Measurements from ENCODE around the gene FNDC7. TPM values are rescaled to one million over a fixed set of nuclear protein-coding genes. Genes with fewer than 3 reads are reported as not detected.

Gene FNDC7
- total RNA-seq, 1 donor from 2014 or later = not detected

GRCh38 chr1:108734171-108734865 is 21.6 kb downstream of the FNDC7 start:
- H3K36me3 ChIP-seq = no peaks in the 10 kb centered on the region
- intact Hi-C loops (cut with DNase I) = no loop called here

GRCh38 chr1:108742253-108742652 is 29.5 kb downstream of the FNDC7 start:
- no peaks in the 10 kb centered on the region for H3K27me3 ChIP-seq
- no peak for TF ChIP-seq CTCF (IDR thresholded peaks at IDR 0.05)
- no peak for ATAC-seq
- no peak for DNase-seq
- no peak overlapping the region for H3K27ac ChIP-seq
- H3K4me1 ChIP-seq = no peaks in the 10 kb centered on the region
- no peaks in the 10 kb centered on the region for H3K9me3 ChIP-seq
- intact Hi-C loops (cut with DNase I) = no loop called here
- H3K4me3 ChIP-seq = no peak overlapping the region
- H3K36me3 ChIP-seq = no peaks in the 10 kb centered on the region

More at GRCh38 chr1:108734171-108734865, 21.6 kb downstream of the FNDC7 start:
- no peak for TF ChIP-seq CTCF (IDR thresholded peaks at IDR 0.05)
- ATAC-seq (no peak), DNase-seq (no peak)
- Histone ChIP-seq H3K4me3 (no peak overlapping the region), H3K4me1 (no peaks in the 10 kb centered on the region), H3K9me3 (no peaks in the 10 kb centered on the region), H3K27me3 (no peaks in the 10 kb centered on the region), H3K27ac (no peak overlapping the region)

- Histone ChIP-seq H3K27ac (peak overlapping the region; percentile 96), H3K9me3 (no peaks in the 10 kb centered on the region), H3K4me3 (peak overlapping the region; percentile 74), H3K4me1 (peaks cover 11% of the 10 kb centered on the region), H3K27me3 (no peaks in the 10 kb centered on the region), H3K36me3 (peaks cover 2% of the 10 kb centered on the region)
- no peak for TF ChIP-seq CTCF (IDR thresholded peaks at IDR 0.05)
- DNase-seq (no peak), ATAC-seq (no peak)
- intact Hi-C loops (cut with DNase I) = no loop called here
Observed at GRCh38 chr1:108745980-108746381, 33.3 kb downstream of the FNDC7 start.

- peaks cover 11% of the 10 kb centered on the region for H3K4me1 ChIP-seq
- TF ChIP-seq CTCF (IDR thresholded peaks at IDR 0.05) = peak; percentile 97
- peaks cover 2% of the 10 kb centered on the region for H3K36me3 ChIP-seq
- H3K27ac ChIP-seq = peak within 1 kb of the TSS; percentile 96
- H3K9me3 ChIP-seq = no peaks in the 10 kb centered on the region
- peak; percentile 96 for ATAC-seq
- peak; percentile 100 for DNase-seq
- peak within 1 kb of the TSS; percentile 74 for H3K4me3 ChIP-seq
- intact Hi-C loops (cut with DNase I) = no loop called here
- no peaks in the 10 kb centered on the region for H3K27me3 ChIP-seq
Observed at GRCh38 chr1:108746382-108747170, 33.9 kb downstream of the FNDC7 start, which contains the start of gene STXBP3. Gene STXBP3, plus strand, starts transcription at chr1:108746674. Its CDS starts 64 bp downstream, at chr1:108746738.

- ATAC-seq (peak; percentile 81), DNase-seq (peak; percentile 83)
- no peaks in the 10 kb centered on the region for H3K27me3 ChIP-seq
- peak overlapping the region; percentile 74 for H3K4me3 ChIP-seq
- H3K27ac ChIP-seq = peak overlapping the region; percentile 96
- H3K9me3 ChIP-seq = no peaks in the 10 kb centered on the region
- intact Hi-C loops (cut with DNase I) = no loop called here
- no peak for TF ChIP-seq CTCF (IDR thresholded peaks at IDR 0.05)
- H3K4me1 ChIP-seq = peaks cover 11% of the 10 kb centered on the region
- peaks cover 4% of the 10 kb centered on the region for H3K36me3 ChIP-seq
Observed at GRCh38 chr1:108747171-108747850, 34.6 kb downstream of the FNDC7 start.

All from upper lobe of right lung (tissue), 1 donor.